Measurements from ENCODE around the gene SMCO2. TPM values are rescaled to one million over a fixed set of nuclear protein-coding genes. Genes with fewer than 3 reads are reported as not detected.

The SMCO2 gene
- total and polyA plus RNA-seq, 5 donors = 0.14 to 0.28 TPM; not detected in 3

DNA sequence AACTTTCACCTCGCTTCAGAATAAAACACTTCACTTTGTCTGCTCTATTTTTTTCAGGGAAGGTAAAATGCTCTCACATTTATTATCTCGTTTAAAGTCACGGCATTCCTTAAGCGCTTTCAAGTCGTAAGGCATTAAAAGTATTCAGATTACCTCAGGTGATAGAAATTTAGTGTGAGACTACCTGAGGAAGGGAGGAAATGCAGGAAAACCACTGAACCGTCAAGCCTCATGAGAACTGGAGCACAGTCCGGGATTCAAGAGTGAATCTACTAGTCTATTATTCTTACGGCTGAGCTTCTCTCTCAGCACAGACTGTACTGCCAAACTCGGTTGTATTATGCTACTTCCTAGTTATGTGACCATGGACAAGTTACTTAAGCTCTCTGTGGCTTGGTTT is 69.1 kb downstream of the SMCO2 start:
- WGBS = 85% methylated on average over 9 of the region's 9 CpGs
- intact Hi-C loops (cut with DNase I) = no loop called here
- H3K27ac ChIP-seq (ENCODE audit: low read length) = no peak overlapping the region
- H3K4me1 ChIP-seq (ENCODE audit: control insufficient read depth, insufficient read depth, low read length) = no peaks in the 10 kb centered on the region
- DNase-seq (no peak), ATAC-seq (no peak)
- no peaks in the 10 kb centered on the region for H3K27me3 ChIP-seq (ENCODE audit: control insufficient read depth, insufficient read depth)
- no peaks in the 10 kb centered on the region for H3K9me3 ChIP-seq (ENCODE audit: control insufficient read depth, low read length)
- no peak overlapping the region for H3K4me3 ChIP-seq (ENCODE audit: low read length)

DNA sequence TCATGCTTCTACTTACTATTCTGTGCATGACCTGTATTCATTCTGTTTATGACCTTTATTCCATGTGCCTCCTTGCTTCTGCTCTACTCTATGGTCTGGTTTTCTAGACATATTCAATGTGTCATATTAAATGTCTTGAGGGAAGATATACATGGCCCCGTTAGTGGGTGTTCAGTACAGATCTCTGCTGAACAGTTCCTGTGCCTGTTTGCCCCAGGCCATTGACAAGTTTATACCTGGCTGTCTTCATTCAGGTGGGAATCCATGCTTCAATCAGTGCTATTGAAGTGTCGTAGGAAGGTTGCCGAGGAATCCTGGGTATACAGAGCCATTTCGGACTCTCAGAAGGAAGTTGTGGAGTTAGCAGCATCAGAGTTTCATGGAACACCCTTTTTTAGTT is 70.1 kb downstream of the SMCO2 start:
- DNase-seq (no peak), ATAC-seq (no peak)
- intact Hi-C loops (cut with DNase I) = no loop called here
- Histone ChIP-seq H3K27ac (ENCODE audit: low read length) (no peak overlapping the region), H3K4me1 (ENCODE audit: control insufficient read depth, insufficient read depth, low read length) (peaks cover 4% of the 10 kb centered on the region), H3K27me3 (ENCODE audit: control insufficient read depth, insufficient read depth) (no peaks in the 10 kb centered on the region), H3K9me3 (ENCODE audit: control insufficient read depth, low read length) (no peaks in the 10 kb centered on the region), H3K4me3 (ENCODE audit: low read length) (no peak overlapping the region)
- WGBS = 83% methylated on average over 4 of the region's 4 CpGs

GRCh38 chr12:27517546-27517945 is 71.0 kb downstream of the SMCO2 start:
- no peak for ATAC-seq
- no peak for DNase-seq
- Histone ChIP-seq H3K9me3 (ENCODE audit: control insufficient read depth, low read length) (no peaks in the 10 kb centered on the region), H3K4me3 (ENCODE audit: low read length) (no peak overlapping the region), H3K4me1 (ENCODE audit: control insufficient read depth, insufficient read depth, low read length) (peaks cover 4% of the 10 kb centered on the region), H3K27me3 (ENCODE audit: control insufficient read depth, insufficient read depth) (no peaks in the 10 kb centered on the region), H3K27ac (ENCODE audit: low read length) (no peak overlapping the region)
- intact Hi-C loops (cut with DNase I) = no loop called here
- WGBS = 90% methylated on average over 3 of the region's 3 CpGs

GRCh38 chr12:27517961-27518665 is 71.6 kb downstream of the SMCO2 start:
- Histone ChIP-seq H3K4me1 (ENCODE audit: control insufficient read depth, insufficient read depth, low read length) (peaks cover 4% of the 10 kb centered on the region), H3K27me3 (ENCODE audit: control insufficient read depth, insufficient read depth) (no peaks in the 10 kb centered on the region), H3K4me3 (ENCODE audit: low read length) (no peak overlapping the region), H3K9me3 (ENCODE audit: control insufficient read depth, low read length) (no peaks in the 10 kb centered on the region), H3K27ac (ENCODE audit: low read length) (no peak overlapping the region)
- DNase-seq = no peak
- 85% methylated on average over 7 of the region's 7 CpGs for WGBS
- ATAC-seq = no peak
- intact Hi-C loops (cut with DNase I) = no loop called here

DNA sequence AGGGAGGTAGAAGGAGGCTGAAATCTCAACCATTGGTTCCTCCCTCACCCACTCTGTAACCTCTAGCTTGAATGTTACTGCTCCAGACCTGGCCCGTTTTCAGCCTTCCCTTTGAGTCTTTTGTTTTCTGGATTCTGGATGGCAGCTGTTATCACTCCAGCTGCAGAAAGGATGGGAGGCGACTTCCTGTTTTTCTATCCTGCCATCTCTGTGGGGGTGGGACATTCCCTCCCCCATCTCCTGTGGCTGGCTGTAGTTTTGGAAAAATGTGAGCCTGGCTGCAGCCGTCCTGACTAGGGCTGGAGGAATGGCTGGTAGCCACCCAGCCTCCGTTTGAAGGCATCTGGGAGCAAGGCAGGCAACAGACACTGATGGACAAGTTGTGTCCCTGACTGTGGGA is 74.5 kb downstream of the SMCO2 start:
- Histone ChIP-seq H3K27ac (ENCODE audit: low read length) (no peak overlapping the region), H3K9me3 (ENCODE audit: control insufficient read depth, low read length) (no peaks in the 10 kb centered on the region), H3K27me3 (ENCODE audit: control insufficient read depth, insufficient read depth) (no peaks in the 10 kb centered on the region), H3K4me3 (ENCODE audit: low read length) (no peak overlapping the region), H3K4me1 (ENCODE audit: control insufficient read depth, insufficient read depth, low read length) (peaks cover 4% of the 10 kb centered on the region)
- no peak for ATAC-seq
- WGBS = 31% methylated on average over 4 of the region's 4 CpGs
- intact Hi-C loops (cut with DNase I) = loop anchor here in 3 of 4 donors (10.0 kb wide), 2 partner anchors 86 to 114 kb away; no protein-coding TSS in a partner anchor
- peak; percentile 35 to 71 (median 56) for DNase-seq

DNA sequence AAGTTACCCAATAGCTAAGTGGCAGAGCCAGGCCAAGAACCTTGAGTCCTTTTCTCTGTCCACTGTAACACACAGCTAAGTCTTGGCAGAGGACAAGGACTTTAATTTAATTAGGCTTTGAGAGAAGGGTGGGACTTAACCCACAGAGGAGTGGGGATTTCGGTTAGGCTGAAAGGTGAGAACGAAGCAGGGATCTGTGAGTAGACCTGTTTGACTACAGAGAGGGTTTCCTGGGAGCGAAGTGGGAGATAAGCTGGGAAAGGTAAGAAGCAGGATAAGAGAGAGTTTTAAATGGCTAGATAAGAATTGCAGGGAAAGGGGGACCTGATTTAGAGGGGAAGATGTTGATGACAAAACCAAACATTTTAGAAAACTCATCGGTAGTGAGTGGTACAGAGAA is 75.4 kb downstream of the SMCO2 start:
- intact Hi-C loops (cut with DNase I) = loop anchor here in 3 of 4 donors (10.0 kb wide), 2 partner anchors 87 to 113 kb away; no protein-coding TSS in a partner anchor
- DNase-seq = no peak

DNA sequence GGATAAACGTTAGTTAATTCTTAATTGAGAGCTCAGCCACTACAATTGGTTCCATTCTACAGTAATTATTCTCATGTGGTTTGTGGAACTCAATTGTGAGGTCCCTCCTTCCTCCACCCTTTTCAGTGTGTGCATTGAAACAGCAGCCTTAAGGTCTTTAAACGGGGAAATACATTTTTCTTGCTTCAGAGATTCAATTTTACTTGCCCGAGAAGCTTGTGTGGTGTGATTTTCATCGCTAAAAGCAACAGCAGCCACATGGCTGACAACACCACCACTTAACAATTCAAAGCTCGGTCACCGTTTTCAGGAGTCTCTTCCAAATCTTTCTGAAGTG is 76.7 kb downstream of the SMCO2 start:
- ATAC-seq (no peak), DNase-seq (no peak)
- under 1% methylated on average over 6 of the region's 6 CpGs for WGBS
- peaks cover 4% of the 10 kb centered on the region for H3K4me1 ChIP-seq (ENCODE audit: control insufficient read depth, insufficient read depth, low read length)
- H3K4me3 ChIP-seq (ENCODE audit: low read length) = peak overlapping the region; percentile 84
- no peaks in the 10 kb centered on the region for H3K9me3 ChIP-seq (ENCODE audit: control insufficient read depth, low read length)
- intact Hi-C loops (cut with DNase I) = loop anchor here in 3 of 4 donors (10.0 kb wide), 2 partner anchors 88 to 112 kb away; no protein-coding TSS in a partner anchor
- peak overlapping the region; percentile 94 for H3K27ac ChIP-seq (ENCODE audit: low read length)
- H3K27me3 ChIP-seq (ENCODE audit: control insufficient read depth, insufficient read depth) = no peaks in the 10 kb centered on the region

More for the DNA sequence above, 75.4 kb downstream of the SMCO2 start:
- H3K9me3 ChIP-seq (ENCODE audit: control insufficient read depth, low read length) = no peaks in the 10 kb centered on the region
- H3K27me3 ChIP-seq (ENCODE audit: control insufficient read depth, insufficient read depth) = no peaks in the 10 kb centered on the region
- peaks cover 4% of the 10 kb centered on the region for H3K4me1 ChIP-seq (ENCODE audit: control insufficient read depth, insufficient read depth, low read length)
- no peak overlapping the region for H3K27ac ChIP-seq (ENCODE audit: low read length)
- ATAC-seq = no peak
- H3K4me3 ChIP-seq (ENCODE audit: low read length) = no peak overlapping the region
- 99% methylated on average over 4 of the region's 4 CpGs for WGBS

GRCh38 chr12:27523642-27524493 is 77.3 kb downstream of the SMCO2 start, which contains the start of gene PPFIBP1:
Gene PPFIBP1 (plus strand): TSS chr12:27524206. CDS start chr12:27633397, 109,191 bp downstream.
- under 1% methylated on average over 41 of the region's 41 CpGs for WGBS
- H3K27me3 ChIP-seq (ENCODE audit: control insufficient read depth, insufficient read depth) = no peaks in the 10 kb centered on the region
- peak within 1 kb of the TSS; percentile 94 for H3K27ac ChIP-seq (ENCODE audit: low read length)
- H3K4me3 ChIP-seq (ENCODE audit: low read length) = peak within 1 kb of the TSS; percentile 84
- intact Hi-C loops (cut with DNase I) = loop anchor here in 3 of 4 donors (10.0 kb wide), 2 partner anchors 89 to 111 kb away; no protein-coding TSS in a partner anchor
- DNase-seq (peak; percentile 98 to 100 (median 99)), ATAC-seq (peak; percentile 99)
- H3K9me3 ChIP-seq (ENCODE audit: control insufficient read depth, low read length) = no peaks in the 10 kb centered on the region
- H3K4me1 ChIP-seq (ENCODE audit: control insufficient read depth, insufficient read depth, low read length) = peaks cover 4% of the 10 kb centered on the region

DNA sequence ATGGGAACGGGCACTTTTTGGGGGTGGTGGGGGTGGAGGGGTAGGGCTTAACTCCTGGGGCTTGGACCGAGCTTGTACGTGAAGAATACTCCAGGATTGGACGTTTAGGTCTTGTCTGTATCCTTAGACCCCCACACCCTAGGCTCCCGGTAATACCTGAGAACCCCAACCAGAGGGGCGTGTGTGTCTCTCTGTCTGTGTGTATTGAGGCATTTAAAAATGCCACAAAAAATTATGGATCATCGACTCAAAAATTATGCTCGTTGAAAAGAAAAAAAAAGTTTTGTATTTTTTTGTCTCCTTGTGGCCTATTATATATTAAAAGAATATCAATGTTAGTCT is 77.9 kb downstream of the SMCO2 start:
- Histone ChIP-seq H3K27me3 (ENCODE audit: control insufficient read depth, insufficient read depth) (no peaks in the 10 kb centered on the region), H3K9me3 (ENCODE audit: control insufficient read depth, low read length) (no peaks in the 10 kb centered on the region), H3K4me1 (ENCODE audit: control insufficient read depth, insufficient read depth, low read length) (peaks cover 4% of the 10 kb centered on the region), H3K4me3 (ENCODE audit: low read length) (peak overlapping the region; percentile 84), H3K27ac (ENCODE audit: low read length) (peak overlapping the region; percentile 90)
- DNase-seq = no peak
- intact Hi-C loops (cut with DNase I) = loop anchor here in 3 of 4 donors (10.0 kb wide), 2 partner anchors 90 to 110 kb away; no protein-coding TSS in a partner anchor
- WGBS = under 1% methylated on average over 8 of the region's 8 CpGs
- no peak for ATAC-seq

- WGBS = 2% methylated on average over 16 of the region's 16 CpGs
- no peaks in the 10 kb centered on the region for H3K27me3 ChIP-seq (ENCODE audit: control insufficient read depth, insufficient read depth)
- DNase-seq = no peak
- ATAC-seq = peak; percentile 1 to 58
- H3K9me3 ChIP-seq (ENCODE audit: control insufficient read depth, low read length) = no peaks in the 10 kb centered on the region
- H3K27ac ChIP-seq (ENCODE audit: low read length) = peak overlapping the region; percentile 80
- peak overlapping the region; percentile 84 for H3K4me3 ChIP-seq (ENCODE audit: low read length)
- intact Hi-C loops (cut with DNase I) = loop anchor here in 3 of 4 donors (10.0 kb wide), 2 partner anchors 90 to 110 kb away; no protein-coding TSS in a partner anchor
- H3K4me1 ChIP-seq (ENCODE audit: control insufficient read depth, insufficient read depth, low read length) = peaks cover 4% of the 10 kb centered on the region
Measured at GRCh38 chr12:27524839-27525753, 78.6 kb downstream of the SMCO2 start.

Data from right cardiac atrium (tissue), 5 donors.